H9 (cell line): ENCODE data around the gene TOP3B. TPM values are rescaled to one million over a fixed set of nuclear protein-coding genes. Genes with fewer than 3 reads are reported as not detected.

Source experiments
- DNase-seq: peaks from one replicate; pipeline ENCODE4 v3.0.0-alpha.2; 2017
- H2AFZ ChIP-seq: one replicate; pipeline ENCODE4 v1.6.1; 2013; ENCODE audit warnings: mild to moderate bottlenecking, low read length, control low read depth, moderate library complexity
- H2AK5ac ChIP-seq: 2 replicates; pipeline ENCODE4 v1.6.1; 2013; ENCODE audit warnings: low read length, control low read depth, mixed read lengths; ENCODE audit not compliant: insufficient read length
- H2BK120ac ChIP-seq: one replicate; pipeline ENCODE4 v1.6.1; 2013; ENCODE audit warnings: low read depth, mild to moderate bottlenecking, low read length, control low read depth, inconsistent platforms; ENCODE audit not compliant: poor library complexity, severe bottlenecking
- H2BK12ac ChIP-seq: 2 replicates; pipeline ENCODE4 v1.6.1; 2013; ENCODE audit warnings: low read length, control low read depth, mixed read lengths, low read depth; ENCODE audit not compliant: insufficient read length
- H2BK15ac ChIP-seq: 2 replicates; pipeline ENCODE4 v1.6.1; 2013; ENCODE audit warnings: low read depth, low read length, control low read depth
- H2BK20ac ChIP-seq: one replicate; pipeline ENCODE4 v1.6.1; 2013; ENCODE audit warnings: low read depth, mild to moderate bottlenecking, low read length, control low read depth, inconsistent platforms; ENCODE audit not compliant: poor library complexity, severe bottlenecking
- H2BK5ac ChIP-seq: 2 replicates; pipeline ENCODE4 v1.6.1; 2013; ENCODE audit warnings: low read length, control low read depth, mixed read lengths; ENCODE audit not compliant: insufficient read length
- H3K14ac ChIP-seq: 2 replicates; pipeline ENCODE4 v1.6.1; 2013; ENCODE audit warnings: low read length, control low read depth; ENCODE audit not compliant: insufficient read depth
- H3K18ac ChIP-seq: 2 replicates; pipeline ENCODE4 v1.6.1; 2013; ENCODE audit warnings: low read depth, mild to moderate bottlenecking, mixed read lengths, low read length, control low read depth; ENCODE audit not compliant: insufficient read length
- H3K23ac ChIP-seq: 2 replicates; pipeline ENCODE4 v1.6.1; 2013; ENCODE audit warnings: low read length, control low read depth, mixed read lengths, low read depth; ENCODE audit not compliant: insufficient read length
- H3K23me2 ChIP-seq: 2 replicates; pipeline ENCODE4 v1.6.1; 2013; ENCODE audit warnings: low read depth, mild to moderate bottlenecking, mixed read lengths, low read length, control low read depth; ENCODE audit not compliant: insufficient read length, poor library complexity, severe bottlenecking
- H3K27ac ChIP-seq: 2 replicates; pipeline ENCODE4 v1.5.1; 2013; ENCODE audit warnings: low read length, control low read depth, mixed read lengths, low read depth; ENCODE audit not compliant: insufficient read length
- H3K27me3 ChIP-seq: 2 replicates; pipeline ENCODE4 v1.6.1; 2013; ENCODE audit warnings: low read length, control low read depth, inconsistent platforms; ENCODE audit not compliant: insufficient read depth
- H3K4ac ChIP-seq: 2 replicates; pipeline ENCODE4 v1.6.1; 2013; ENCODE audit warnings: low read depth, mild to moderate bottlenecking, control low read depth, inconsistent platforms, low read length, moderate library complexity
- H3K4me1 ChIP-seq: 2 replicates; pipeline ENCODE4 v1.6.1; 2013; ENCODE audit warnings: low read length, control low read depth, inconsistent platforms; ENCODE audit not compliant: insufficient read depth
- H3K4me2 ChIP-seq: 2 replicates; pipeline ENCODE4 v1.6.1; 2013; ENCODE audit warnings: low read length, control low read depth, mixed read lengths; ENCODE audit not compliant: insufficient read length, insufficient read depth
- H3K56ac ChIP-seq: 2 replicates; pipeline ENCODE4 v1.6.1; 2013; ENCODE audit warnings: low read depth, mild to moderate bottlenecking, mixed read lengths, low read length, control low read depth; ENCODE audit not compliant: insufficient read length
- H3K79me1 ChIP-seq: 2 replicates; pipeline ENCODE4 v1.6.1; 2013; ENCODE audit warnings: low read depth, mild to moderate bottlenecking, moderate library complexity, low read length, control low read depth, inconsistent platforms; ENCODE audit not compliant: insufficient read depth, poor library complexity, severe bottlenecking
- H3K79me2 ChIP-seq: 2 replicates; pipeline ENCODE4 v1.6.1; 2013; ENCODE audit warnings: low read length, control low read depth, inconsistent platforms; ENCODE audit not compliant: insufficient read depth
- H3K9ac ChIP-seq: 2 replicates; pipeline ENCODE4 v1.6.1; 2013; ENCODE audit warnings: low read length, control low read depth, mixed read lengths; ENCODE audit not compliant: insufficient read length; ENCODE audit errors: extremely low read depth
- H3K9me3 ChIP-seq: one replicate; pipeline ENCODE4 v1.6.1; 2013; ENCODE audit warnings: low read depth, low read length, inconsistent platforms; ENCODE audit not compliant: control insufficient read depth
- H3T11ph ChIP-seq: one replicate; pipeline ENCODE4 v1.6.1; 2013; ENCODE audit warnings: mild to moderate bottlenecking, low read length, control low read depth, inconsistent platforms
- H4K20me1 ChIP-seq: one replicate; pipeline ENCODE4 v1.6.1; 2013; ENCODE audit not compliant: control insufficient read depth, insufficient read length, insufficient read depth
- H4K5ac ChIP-seq: 2 replicates; pipeline ENCODE4 v1.6.1; 2013; ENCODE audit warnings: low read depth, mild to moderate bottlenecking, mixed read lengths, low read length, control low read depth; ENCODE audit not compliant: insufficient read length
- H4K8ac ChIP-seq: replicated peaks from 2 replicates; pipeline ENCODE4 v1.6.1; 2013; ENCODE audit warnings: low read length, control low read depth, mixed read lengths, low read depth; ENCODE audit not compliant: insufficient read length
- H4K91ac ChIP-seq: 2 replicates; pipeline ENCODE4 v1.6.1; 2013; ENCODE audit warnings: low read depth, mild to moderate bottlenecking, moderate library complexity, mixed read lengths, low read length, control low read depth; ENCODE audit not compliant: insufficient read length
- H3K27ac Mint-ChIP-seq, 3 experiments: 2 replicates in 2 of 3; 3 replicates in 1 of 3; pipeline ENCODE4 v1.8.0; 2020 to 2021; ENCODE audit warnings: mixed read lengths in 3 of 3, mild to moderate bottlenecking in 1 of 3, moderate library complexity in 1 of 3
- H3K27me3 Mint-ChIP-seq: 2 replicates; pipeline ENCODE4 v1.8.0; 2021; ENCODE audit warnings: low read depth, mild to moderate bottlenecking, moderate library complexity, mixed read lengths
- H3K36me3 Mint-ChIP-seq, 3 experiments: 2 replicates in 2 of 3; 3 replicates in 1 of 3; pipeline ENCODE4 v1.8.0; 2020 to 2021; ENCODE audit warnings: low read depth in 3 of 3, mixed read lengths in 3 of 3; ENCODE audit not compliant: insufficient read depth in 1 of 3
- H3K4me1 Mint-ChIP-seq, 2 experiments: 2 replicates each; pipeline ENCODE4 v1.8.0; 2020; ENCODE audit warnings: mixed read lengths in 2 of 2
- H3K4me3 Mint-ChIP-seq, 2 experiments: 2 replicates in 1 of 2; 3 replicates in 1 of 2; pipeline ENCODE4 v1.8.0; 2020 to 2021; ENCODE audit warnings: mild to moderate bottlenecking in 2 of 2, mixed read lengths in 2 of 2, moderate library complexity in 1 of 2
- H3K9me3 Mint-ChIP-seq, 2 experiments: 2 replicates in 1 of 2; 3 replicates in 1 of 2; pipeline ENCODE4 v1.8.0; 2020; ENCODE audit warnings: mild to moderate bottlenecking in 2 of 2, mixed read lengths in 2 of 2, moderate library complexity in 1 of 2
- WGBS: extraction: QIAGEN DNeasy Blood & Tissue Kit; methylation state at CpG from one replicate; pipeline ENCODE4 v1.1.7; 2013; ENCODE audit warnings: missing lambda C conversion rate, low lambda C conversion rate, mixed read lengths; ENCODE audit not compliant: insufficient read length; ENCODE audit errors: extremely low coverage; 5-methylcytosine and 5-hydroxymethylcytosine counted together
- total RNA-seq: library from RNA; stranded (reverse); gene quantifications from 2 replicates; pipeline ENCODE4 v1.2.1, GENCODE V29; 2021
- TF ChIP-seq, protein P1 (sequence below): fragments of 200-600 bp; sonication (generic); conservative IDR thresholded peaks from 3 replicates; pipeline ENCODE4 v1.8.0; 2021; ENCODE audit warnings: antibody characterized with exemption, mild to moderate bottlenecking

Gene TOP3B
- total RNA-seq, 1 experiment from 2014 or later, result 55.2 TPM

DNA sequence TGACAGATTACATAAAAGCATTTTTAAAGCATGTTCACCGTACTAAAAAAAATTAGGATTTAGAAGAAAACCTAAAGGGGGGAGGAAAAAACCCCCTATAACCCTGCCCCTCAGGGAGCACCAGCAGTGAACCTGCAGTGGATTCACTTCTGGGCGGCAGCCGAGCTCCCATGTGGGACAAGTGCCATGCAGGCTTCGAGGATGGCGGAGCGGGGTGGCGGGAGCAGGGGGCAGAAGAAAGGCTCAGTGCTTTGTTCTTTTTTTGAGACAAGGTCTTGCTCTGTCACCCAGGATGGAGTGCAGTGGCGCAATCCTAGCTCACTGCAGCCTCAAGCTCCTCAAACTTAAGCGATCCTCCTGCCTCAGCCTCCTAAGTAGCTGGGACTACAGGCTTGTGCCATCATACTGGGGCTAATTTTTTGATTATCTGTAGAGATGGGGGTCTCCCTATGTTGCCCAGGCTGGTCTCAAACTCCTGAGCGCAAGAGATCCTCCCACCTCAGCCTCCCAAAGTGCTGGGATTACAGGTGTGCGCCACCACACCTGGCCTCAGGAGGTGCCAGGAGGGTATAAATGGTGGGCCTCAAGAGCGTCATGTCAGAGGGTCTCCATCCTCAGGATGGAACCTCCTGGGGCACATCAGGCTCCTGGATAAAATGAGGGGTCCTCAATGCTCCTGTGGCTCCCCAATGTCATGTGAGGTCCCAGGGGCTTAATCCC is 64.0 kb downstream of the TOP3B start:
- no peak for DNase-seq
- H2BK5ac ChIP-seq, result no peak overlapping the region
- H4K20me1 ChIP-seq, result no peaks in the 10 kb centered on the region
- H2BK15ac ChIP-seq, result no peak overlapping the region
- H2AK5ac ChIP-seq, result no peak overlapping the region
- H3K14ac ChIP-seq, result no peak overlapping the region
- no peaks in the 10 kb centered on the region for H3K79me1 ChIP-seq
- H3K27ac ChIP-seq, result no peak overlapping the region
- no peak overlapping the region for H4K91ac ChIP-seq
- peaks cover 47 to 60% of the 10 kb centered on the region in 2 experiments for H3K4me1 Mint-ChIP-seq
- TF ChIP-seq, protein P1, sequence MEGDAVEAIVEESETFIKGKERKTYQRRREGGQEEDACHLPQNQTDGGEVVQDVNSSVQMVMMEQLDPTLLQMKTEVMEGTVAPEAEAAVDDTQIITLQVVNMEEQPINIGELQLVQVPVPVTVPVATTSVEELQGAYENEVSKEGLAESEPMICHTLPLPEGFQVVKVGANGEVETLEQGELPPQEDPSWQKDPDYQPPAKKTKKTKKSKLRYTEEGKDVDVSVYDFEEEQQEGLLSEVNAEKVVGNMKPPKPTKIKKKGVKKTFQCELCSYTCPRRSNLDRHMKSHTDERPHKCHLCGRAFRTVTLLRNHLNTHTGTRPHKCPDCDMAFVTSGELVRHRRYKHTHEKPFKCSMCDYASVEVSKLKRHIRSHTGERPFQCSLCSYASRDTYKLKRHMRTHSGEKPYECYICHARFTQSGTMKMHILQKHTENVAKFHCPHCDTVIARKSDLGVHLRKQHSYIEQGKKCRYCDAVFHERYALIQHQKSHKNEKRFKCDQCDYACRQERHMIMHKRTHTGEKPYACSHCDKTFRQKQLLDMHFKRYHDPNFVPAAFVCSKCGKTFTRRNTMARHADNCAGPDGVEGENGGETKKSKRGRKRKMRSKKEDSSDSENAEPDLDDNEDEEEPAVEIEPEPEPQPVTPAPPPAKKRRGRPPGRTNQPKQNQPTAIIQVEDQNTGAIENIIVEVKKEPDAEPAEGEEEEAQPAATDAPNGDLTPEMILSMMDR, result no peak
- H3K79me2 ChIP-seq, result no peaks in the 10 kb centered on the region
- no peak overlapping the region for H3K4ac ChIP-seq
- no peak overlapping the region for H2AFZ ChIP-seq
- peaks cover 8% of the 10 kb centered on the region; the same call in 1 of the 2 replicates for H3K4me1 ChIP-seq
- no peak overlapping the region for H4K8ac ChIP-seq
- no peaks in the 10 kb centered on the region for H3K9me3 Mint-ChIP-seq
- no peak overlapping the region for H2BK20ac ChIP-seq
- H2BK12ac ChIP-seq, result no peak overlapping the region
- no peak overlapping the region for H3K56ac ChIP-seq
- H3T11ph ChIP-seq, result no peak overlapping the region
- H3K4me3 Mint-ChIP-seq, result no peak overlapping the region
- no peak overlapping the region for H3K23ac ChIP-seq
- H3K27ac Mint-ChIP-seq, result no peak overlapping the region; a peak in 1 of 7 replicates
- H3K36me3 Mint-ChIP-seq, result no peaks in the 10 kb centered on the region
- no peak overlapping the region for H4K5ac ChIP-seq
- no peak overlapping the region for H2BK120ac ChIP-seq
- H3K9ac ChIP-seq, result no peak overlapping the region
- H3K4me2 ChIP-seq, result no peak overlapping the region
- H3K18ac ChIP-seq, result no peak overlapping the region
- no peaks in the 10 kb centered on the region for H3K27me3 ChIP-seq
- no peaks in the 10 kb centered on the region for H3K9me3 ChIP-seq
- no CpG with 5 or more reads among the region's 12 CpGs for WGBS
- H3K27me3 Mint-ChIP-seq, result peaks cover 6% of the 10 kb centered on the region
- H3K23me2 ChIP-seq, result no peaks in the 10 kb centered on the region
